K562 (cell line): ENCODE data around the gene MVP. TPM values are rescaled to one million over a fixed set of nuclear protein-coding genes. Genes with fewer than 3 reads are reported as not detected.
A peak's percentile ranks its signal among the peaks of the same experiment; 100 is the strongest.

Experiments used
- ATAC-seq: fragments of 200-7000 bp; cut with Tn5 transposase; 3 replicates; pipeline ENCODE4 v1.9.1; 2020; ENCODE audit warnings: moderate library complexity
- BruUV-seq: library from RNA; stranded (reverse); fragments of 400-500 nt; replicated peaks from 2 replicates; lab custom pipeline; 2021; lab: Mats Ljungman, UMichigan
- CTCF ChIA-PET: fragments of 300-600 bp; formaldehyde crosslinking; extraction: SDS; loops from one replicate; lab custom pipeline; 2021; ENCODE audit warnings: low intra/inter-chr PET ratio; lab: Yijun Ruan, JAX
- POLR2A ChIA-PET: fragments of 300-600, 350-650 bp; sonication (Branson Sonifier 250); formaldehyde crosslinking; extraction: SDS; loops from one replicate; lab custom pipeline; 2021; ENCODE audit warnings: antibody characterized with exemption, inconsistent platforms; lab: Yijun Ruan, JAX
- DNase-seq, 4 experiments: peaks; one replicate each; pipeline versions ENCODE4 v3.0.0 to v3.0.0-alpha.2; 2011 to 2018; ENCODE audit warnings: low spot score in 3 of 4, mixed read lengths in 3 of 4; ENCODE audit errors: extremely low read depth in 1 of 4
- FAIRE-seq: peaks from 2 replicates; lab custom pipeline; 2011; peaks lifted over from hg19 to GRCh38; lab: Jason Lieb, UNC
- H2AFZ ChIP-seq: 2 replicates; pipeline ENCODE4 v1.6.0; 2011; ENCODE audit warnings: low read depth, low read length, control low read depth, inconsistent platforms
- H3K27ac ChIP-seq: fragments of 200-600 bp; 3 replicates; pipeline ENCODE4 v1.8.0; 2011; ENCODE audit warnings: low read depth, mild to moderate bottlenecking, control low read depth, inconsistent platforms, low read length, moderate library complexity, mixed read lengths; ENCODE audit errors: extremely low read depth
- H3K27me3 ChIP-seq, 2 experiments: fragments of 300-600 bp in 1 of 2; 2 replicates in 1 of 2; 3 replicates in 1 of 2; pipeline versions ENCODE4 v1.6.0 to v1.8.0; 2011; ENCODE audit warnings: inconsistent platforms in 2 of 2, low read length in 2 of 2, mild to moderate bottlenecking in 1 of 2, mixed read lengths in 1 of 2, moderate library complexity in 1 of 2; ENCODE audit not compliant: control insufficient read depth in 2 of 2, insufficient read depth in 2 of 2
- H3K36me3 ChIP-seq: fragments of 300-600 bp; 3 replicates; pipeline ENCODE4 v1.8.0; 2011; ENCODE audit warnings: mild to moderate bottlenecking, low read length, inconsistent platforms; ENCODE audit not compliant: control insufficient read depth, insufficient read depth
- H3K4me1 ChIP-seq, 2 experiments: fragments of 200-600 bp in 1 of 2; replicated peaks in 1 of 2; 2 replicates in 1 of 2; 3 replicates in 1 of 2; pipeline versions ENCODE4 v1.5.1 to v1.8.0; 2011; ENCODE audit warnings: inconsistent platforms in 2 of 2, low read length in 2 of 2, mild to moderate bottlenecking in 1 of 2, mixed read lengths in 1 of 2, moderate library complexity in 1 of 2; ENCODE audit not compliant: control insufficient read depth in 2 of 2, insufficient read depth in 2 of 2
- H3K4me2 ChIP-seq: 2 replicates; pipeline ENCODE4 v1.6.1; 2011; ENCODE audit warnings: low read length, control low read depth, inconsistent platforms, mixed read lengths; ENCODE audit not compliant: insufficient read depth
- H3K4me3 ChIP-seq: fragments of 200-600 bp; sonication (generic), shearing (Covaris generic); 2 replicates; pipeline ENCODE4 v1.5.1; 2016; ENCODE audit warnings: control low read depth, inconsistent platforms
- H3K79me2 ChIP-seq: fragments of 200-600 bp; 3 replicates; pipeline ENCODE4 v1.8.0; 2011; ENCODE audit warnings: low read length, inconsistent platforms; ENCODE audit not compliant: control insufficient read depth, insufficient read depth
- H3K9ac ChIP-seq, 2 experiments: 2 replicates each; pipeline versions ENCODE4 v1.6.0 to v1.6.1; 2011; ENCODE audit warnings: low read depth in 2 of 2, low read length in 2 of 2, control low read depth in 1 of 2, inconsistent platforms in 1 of 2, mild to moderate bottlenecking in 1 of 2, mixed read lengths in 1 of 2; ENCODE audit not compliant: insufficient read depth in 1 of 2
- H3K9me1 ChIP-seq: one replicate; pipeline ENCODE4 v1.6.0; 2011; ENCODE audit warnings: inconsistent platforms, mild to moderate bottlenecking, low read length, moderate library complexity; ENCODE audit not compliant: control insufficient read depth, insufficient read depth
- H3K9me3 ChIP-seq: replicated peaks from 2 replicates; pipeline ENCODE4 v1.5.1; 2011; ENCODE audit warnings: low read depth, low read length, inconsistent platforms; ENCODE audit not compliant: control insufficient read depth, insufficient read depth
- H4K20me1 ChIP-seq: replicated peaks from 2 replicates; pipeline ENCODE4 v1.6.1; 2011; ENCODE audit warnings: low read length, inconsistent platforms, mixed read lengths; ENCODE audit not compliant: control insufficient read depth, insufficient read depth
- ARID1B ChIP-seq: fragments of 450-650 bp; IDR thresholded peaks from 2 replicates; pipeline ENCODE4 v1.6.1; 2016; ENCODE audit warnings: antibody characterized with exemption, mild to moderate bottlenecking, inconsistent platforms
- C11orf30 ChIP-seq: fragments of 450-650 bp; IDR thresholded peaks from 2 replicates; pipeline ENCODE4 v1.6.1; 2016; ENCODE audit warnings: low read depth, mild to moderate bottlenecking
- CBFA2T2 ChIP-seq: fragments of 450-650 bp; conservative IDR thresholded peaks from 2 replicates; pipeline ENCODE4 v1.6.1; 2017; ENCODE audit warnings: mild to moderate bottlenecking
- CBFA2T3 ChIP-seq: fragments of 450-650 bp; IDR thresholded peaks from 2 replicates; pipeline ENCODE4 v1.6.1; 2017
- HDAC6 ChIP-seq: IDR thresholded peaks from 2 replicates; pipeline ENCODE4 v1.6.1; 2012; ENCODE audit warnings: low read depth, mild to moderate bottlenecking, control low read depth, inconsistent platforms, low read length, moderate library complexity
- KDM1A ChIP-seq, 2 experiments: fragments of 450-650 bp; IDR thresholded peaks; 2 replicates each; pipeline ENCODE4 v1.6.1; 2016; ENCODE audit warnings: mild to moderate bottlenecking in 2 of 2
- MAFG ChIP-seq: fragments of 450-650 bp; conservative IDR thresholded peaks from 2 replicates; pipeline ENCODE4 v1.6.1; 2016; ENCODE audit warnings: missing genetic modification characterization, missing compliant biosample characterization
- POLR2G ChIP-seq: fragments of 200-400 bp; formaldehyde crosslinking; IDR thresholded peaks from 2 replicates; pipeline ENCODE4 v1.6.1; 2017; ENCODE audit warnings: low read depth, mild to moderate bottlenecking, antibody characterized with exemption, low read length, moderate library complexity
- RBFOX2 ChIP-seq: fragments of 200-400 bp; formaldehyde crosslinking; IDR thresholded peaks from 2 replicates; pipeline ENCODE4 v1.6.1; 2017; ENCODE audit warnings: low read depth, mild to moderate bottlenecking, low read length, moderate library complexity
- SREBF1 ChIP-seq: fragments of 150-350 bp; IDR thresholded peaks from 2 replicates; pipeline ENCODE4 v1.6.1; 2014; ENCODE audit warnings: antibody characterized with exemption, low read depth, low read length, borderline replicate concordance
- TBP ChIP-seq: optimal IDR thresholded peaks from 2 replicates; pipeline ENCODE3; 2011; ENCODE audit warnings: low read depth, low read length, improper control_type of control experiment
- ZBTB7A ChIP-seq: IDR thresholded peaks from 2 replicates; pipeline ENCODE4 v1.6.1; 2011; ENCODE audit warnings: low read depth, mild to moderate bottlenecking, low read length, moderate library complexity, borderline replicate concordance; ENCODE audit not compliant: control insufficient read depth
- ZNF282 ChIP-seq: sonication (generic); formaldehyde crosslinking; IDR thresholded peaks from 2 replicates; pipeline ENCODE4 v1.8.1; 2023; ENCODE audit warnings: missing genetic modification reagents
- ZNF316 ChIP-seq: fragments of 450-650 bp; IDR thresholded peaks from 2 replicates; pipeline ENCODE4 v1.6.1; 2016
- ZNF354B ChIP-seq: fragments of 250-450 bp; sonication (Bioruptor Pico); IDR thresholded peaks from 2 replicates; pipeline ENCODE4 v1.4.0; 2020
- WGBS: fragments of 100-300 bp; shearing (Covaris generic); methylation state at CpG from one replicate; pipeline ENCODE4 v1.1.6; 2016; ENCODE audit warnings: low coverage, mixed read lengths; ENCODE audit not compliant: insufficient coverage; ENCODE audit errors: missing lambda C conversion rate; 5-methylcytosine and 5-hydroxymethylcytosine counted together
- in situ Hi-C: fragments of 300-500 bp; cut with MboI; formaldehyde crosslinking; loops from 4 replicates; pipeline ENCODE4 v1.15.0; 2018; ENCODE audit warnings: inconsistent platforms, mixed read lengths
- intact Hi-C: fragments of 100-400 bp; cut with micrococcal nuclease; formaldehyde crosslinking; loops from 2 replicates; pipeline ENCODE4 v1.14.2; 2022
- polyA plus RNA-seq, 8 experiments: library from polyadenylated mRNA; depleted of rRNA in 4 of 8; stranded (reverse) in 5 of 8; unstranded in 3 of 8; fragments of >200 nt; fragmentation: Nextera tagmentation in 2 of 8; fragmentation: Illumina TruSeq in 1 of 8; extraction: Ambion mirVana in 2 of 8; extraction: Trizol in 1 of 8; gene quantifications; 2 replicates each; pipeline versions ENCODE4 v1.2.1 to v1.2.3, GENCODE V29; 2011 to 2014; ENCODE audit warnings: inconsistent platforms in 1 of 8, missing spikeins in 1 of 8
- total RNA-seq, 7 experiments: library from RNA; depleted of rRNA in 6 of 7; stranded (reverse); fragments of >200 nt in 6 of 7; fragmentation: Illumina TruSeq in 2 of 7; extraction: Trizol in 2 of 7; gene quantifications; 2 replicates each; pipeline versions ENCODE4 v1.2.1 to v1.2.3, GENCODE V29; 2011 to 2021; ENCODE audit warnings: low replicate concordance in 1 of 7
- TF ChIP-seq, protein P1 (sequence below): sonication (generic); formaldehyde crosslinking; IDR thresholded peaks from 2 replicates; pipeline ENCODE4 v1.8.0; 2022; ENCODE audit warnings: missing genetic modification reagents, mild to moderate bottlenecking, moderate library complexity, borderline replicate concordance
- TF ChIP-seq, protein P2 (sequence below): sonication (generic); formaldehyde crosslinking; IDR thresholded peaks from 2 replicates; pipeline ENCODE4 v1.8.0; 2023; ENCODE audit warnings: mild to moderate bottlenecking, missing genetic modification reagents
- TF ChIP-seq, protein P3 (sequence below): IDR thresholded peaks from 2 replicates; pipeline ENCODE4 v1.6.1; 2012; ENCODE audit warnings: low read depth, low read length, improper control_type of control experiment, borderline replicate concordance

MVP gene
- total and polyA plus RNA-seq, 9 of the 15 experiments (the other 6 are each of a cell fraction or from before 2014, with no cell fraction given) = 0.39 to 1.9 (median 0.76) TPM; not detected in 2

DNA sequence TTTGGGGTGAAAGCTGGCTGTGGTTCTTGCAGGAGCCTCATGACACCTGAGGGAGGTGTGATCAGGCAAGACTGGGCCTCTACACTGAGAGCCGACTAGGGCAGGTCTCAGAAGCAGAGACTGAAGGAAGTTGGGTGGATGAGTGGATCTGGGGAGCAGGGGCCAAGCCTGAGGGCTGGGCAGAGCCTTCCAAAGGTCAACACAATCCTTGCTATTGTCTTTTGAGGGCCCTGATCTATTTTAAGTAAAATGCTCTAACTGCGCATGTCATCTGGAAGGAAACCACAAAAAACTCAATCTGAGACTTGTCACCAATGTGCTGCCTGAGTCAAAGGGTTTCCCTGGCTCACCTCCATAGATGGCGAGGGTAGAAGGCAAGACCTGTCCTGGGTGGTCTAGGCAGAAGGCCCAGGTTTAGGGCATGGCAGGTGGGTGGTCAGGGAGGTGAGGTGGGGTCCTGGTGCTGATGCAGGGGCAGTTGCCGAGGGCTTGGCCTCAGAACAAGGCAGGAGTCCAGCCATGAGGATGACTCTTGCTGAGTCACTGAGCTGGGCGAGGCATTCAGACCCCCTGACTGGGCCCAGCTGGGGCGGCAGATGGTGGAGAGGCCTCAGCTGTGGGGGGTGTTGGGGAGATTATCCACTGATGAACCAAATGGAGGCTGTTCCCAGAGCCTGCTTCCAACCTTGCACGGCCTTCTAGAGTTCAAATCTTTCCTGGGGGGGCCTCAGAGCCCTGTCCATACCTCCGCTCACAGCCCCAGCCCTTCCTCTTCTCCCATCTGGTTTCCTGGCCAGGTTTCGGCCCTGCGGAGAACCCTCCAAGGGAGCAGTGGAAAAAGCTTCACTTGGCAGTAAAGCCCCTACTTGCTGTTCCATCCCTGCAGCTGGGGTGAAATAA, 5.1 kb downstream of the MVP start:
- ChIA-PET POLR2A (interaction anchor here (0.6 to 1.0 kb wide), 8 partner anchors 9 to 98 kb away, joined by 3 to 7 read pairs (median 4); partner anchors contain the start of gene PAGR1), CTCF (no interaction called here)
- Histone ChIP-seq H3K79me2 (no peaks in the 10 kb centered on the region), H3K36me3 (no peaks in the 10 kb centered on the region; the same call in 2 of the 3 replicates), H4K20me1 (no peaks in the 10 kb centered on the region; the same call in 1 of the 2 replicates), H3K9me3 (no peaks in the 10 kb centered on the region), H3K4me2 (0 out of 2 replicates have a peak overlapping the region, but pooled peaks have one; percentile 1), H3K4me1 (peaks cover 16 to 29% of the 10 kb centered on the region in 2 experiments), H3K27me3 (peaks cover 2 to 8% of the 10 kb centered on the region in 2 experiments; a peak in 3 of 5 replicates), H3K4me3 (no peak overlapping the region), H3K27ac (no peak overlapping the region), H3K9ac (peak overlapping the region in 1 of 2 experiments; percentile 70; a peak in 2 of 4 replicates), H2AFZ (no peak overlapping the region), H3K9me1 (peaks cover 3% of the 10 kb centered on the region)
- FAIRE-seq = peak; percentile 52
- peak; percentile 39 to 44 (median 42) for DNase-seq
- in situ Hi-C loops (no loop called here), intact Hi-C loops (no loop called here)
- no TSS peak for BruUV-seq
- peak; percentile 51 for ATAC-seq
- WGBS = 41% methylated on average over 10 of the region's 10 CpGs
- TF ChIP-seq KDM1A (IDR thresholded peaks at IDR 0.05) (peak in 1 of 2 experiments; percentile 15; a peak in 1 of 4 replicates), ZBTB7A (peak; percentile 45; the same call in 1 of the 2 replicates), HDAC6 (no peak), C11orf30 (peak; percentile 72), POLR2G (peak; percentile 51; the same call in 1 of the 2 replicates), MAFG (peak; percentile 53; the same call in 1 of the 2 replicates), ZNF354B (CRISPR knock-in tag) (no peak), CBFA2T3 (peak; percentile 45), ZNF316 (peak; percentile 57), SREBF1 (no peak), ARID1B (peak; percentile 32; the same call in 1 of the 2 replicates), CBFA2T2 (peak; percentile 33), RBFOX2 (0 out of 2 replicates have a peak, but pooled peaks have one; percentile 21), ZNF282 (CRISPR knock-in tag) (0 out of 2 replicates have a peak, but pooled peaks have one; percentile 24), TBP (no peak)
- TF ChIP-seq, protein P1, sequence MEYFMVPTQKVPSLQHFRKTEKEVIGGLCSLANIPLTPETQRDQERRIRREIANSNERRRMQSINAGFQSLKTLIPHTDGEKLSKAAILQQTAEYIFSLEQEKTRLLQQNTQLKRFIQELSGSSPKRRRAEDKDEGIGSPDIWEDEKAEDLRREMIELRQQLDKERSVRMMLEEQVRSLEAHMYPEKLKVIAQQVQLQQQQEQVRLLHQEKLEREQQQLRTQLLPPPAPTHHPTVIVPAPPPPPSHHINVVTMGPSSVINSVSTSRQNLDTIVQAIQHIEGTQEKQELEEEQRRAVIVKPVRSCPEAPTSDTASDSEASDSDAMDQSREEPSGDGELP (CRISPR knock-in tag) = peak; percentile 39; the same call in 1 of the 2 replicates
- TF ChIP-seq, protein P2, sequence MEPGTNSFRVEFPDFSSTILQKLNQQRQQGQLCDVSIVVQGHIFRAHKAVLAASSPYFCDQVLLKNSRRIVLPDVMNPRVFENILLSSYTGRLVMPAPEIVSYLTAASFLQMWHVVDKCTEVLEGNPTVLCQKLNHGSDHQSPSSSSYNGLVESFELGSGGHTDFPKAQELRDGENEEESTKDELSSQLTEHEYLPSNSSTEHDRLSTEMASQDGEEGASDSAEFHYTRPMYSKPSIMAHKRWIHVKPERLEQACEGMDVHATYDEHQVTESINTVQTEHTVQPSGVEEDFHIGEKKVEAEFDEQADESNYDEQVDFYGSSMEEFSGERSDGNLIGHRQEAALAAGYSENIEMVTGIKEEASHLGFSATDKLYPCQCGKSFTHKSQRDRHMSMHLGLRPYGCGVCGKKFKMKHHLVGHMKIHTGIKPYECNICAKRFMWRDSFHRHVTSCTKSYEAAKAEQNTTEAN (CRISPR knock-in tag) = no peak
- TF ChIP-seq, protein P3, sequence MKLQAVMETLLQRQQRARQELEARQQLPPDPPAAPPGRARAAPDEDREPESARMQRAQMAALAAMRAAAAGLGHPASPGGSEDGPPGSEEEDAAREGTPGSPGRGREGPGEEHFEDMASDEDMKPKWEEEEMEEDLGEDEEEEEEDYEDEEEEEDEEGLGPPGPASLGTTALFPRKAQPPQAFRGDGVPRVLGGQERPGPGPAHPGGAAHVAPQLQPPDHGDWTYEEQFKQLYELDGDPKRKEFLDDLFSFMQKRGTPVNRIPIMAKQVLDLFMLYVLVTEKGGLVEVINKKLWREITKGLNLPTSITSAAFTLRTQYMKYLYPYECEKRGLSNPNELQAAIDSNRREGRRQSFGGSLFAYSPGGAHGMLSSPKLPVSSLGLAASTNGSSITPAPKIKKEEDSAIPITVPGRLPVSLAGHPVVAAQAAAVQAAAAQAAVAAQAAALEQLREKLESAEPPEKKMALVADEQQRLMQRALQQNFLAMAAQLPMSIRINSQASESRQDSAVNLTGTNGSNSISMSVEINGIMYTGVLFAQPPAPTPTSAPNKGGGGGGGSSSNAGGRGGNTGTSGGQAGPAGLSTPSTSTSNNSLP = no peak
